Measurements from ENCODE around the gene C10orf62.

- TF ChIP-seq CTCF (IDR thresholded peaks at IDR 0.05) (no peak), POLR2A (IDR thresholded peaks at IDR 0.05) (no peak)
Measured at GRCh38 chr10:97547271-97547600, 42.3 kb upstream of the C10orf62 start.
